ENCODE results near the gene NECAP2.
A peak's percentile ranks its signal among the peaks of the same experiment; 100 is the strongest.
"Not testable (repeated sequence)": the region's sequence is repeated elsewhere in the genome, so short reads cannot be mapped to it uniquely, and the experiment has no call there.

Gene NECAP2

GRCh38 chr1:16430606-16431005, 9.9 kb upstream of the NECAP2 start:
- DNase-seq, result peak; percentile 6

GRCh38 chr1:16433030-16433429, 7.5 kb upstream of the NECAP2 start:
- no peak for DNase-seq

GRCh38 chr1:16434007-16434406, 6.5 kb upstream of the NECAP2 start:
- DNase-seq, result no peak

- peak; percentile 41 for DNase-seq
Observed at GRCh38 chr1:16434501-16434900, 6.0 kb upstream of the NECAP2 start.

GRCh38 chr1:16436946-16437474, 3.5 kb upstream of the NECAP2 start, which contains the start of gene SPATA21:
SPATA21 (minus strand) TSS chr1:16437424; CDS start chr1:16431371, 6,053 bp downstream.
- no peak for DNase-seq

GRCh38 chr1:16438516-16438915, 2.0 kb upstream of the NECAP2 start:
- no peak for DNase-seq

- DNase-seq, result no peak
Observed at GRCh38 chr1:16438924-16439323, 1.6 kb upstream of the NECAP2 start.

- no peak for DNase-seq
Observed at GRCh38 chr1:16440131-16440469, 424 bp upstream of the NECAP2 start.

GRCh38 chr1:16441282-16441665, 750 bp downstream of the NECAP2 start:
- no peak for DNase-seq

GRCh38 chr1:16442265-16442664, 1.7 kb downstream of the NECAP2 start:
- no peak for DNase-seq

GRCh38 chr1:16442941-16443340, 2.4 kb downstream of the NECAP2 start:
- DNase-seq, result no peak

GRCh38 chr1:16443975-16444770, 3.6 kb downstream of the NECAP2 start:
- DNase-seq, result no peak

- DNase-seq, result no peak
Observed at GRCh38 chr1:16445052-16445451, 4.5 kb downstream of the NECAP2 start.

GRCh38 chr1:16446116-16446515, 5.6 kb downstream of the NECAP2 start:
- no peak for DNase-seq

- no peak for DNase-seq
Observed at GRCh38 chr1:16447641-16448040, 7.1 kb downstream of the NECAP2 start.

GRCh38 chr1:16449065-16449464, 8.5 kb downstream of the NECAP2 start:
- no peak for DNase-seq

GRCh38 chr1:16449666-16450065, 9.1 kb downstream of the NECAP2 start:
- no peak for DNase-seq

GRCh38 chr1:16450863-16451481, 10.4 kb downstream of the NECAP2 start:
- DNase-seq, result no peak

GRCh38 chr1:16451841-16452528, 11.5 kb downstream of the NECAP2 start:
- DNase-seq, result no peak

GRCh38 chr1:16454909-16455308, 14.4 kb downstream of the NECAP2 start:
- DNase-seq, result not testable (repeated sequence)

GRCh38 chr1:16456151-16456550, 15.6 kb downstream of the NECAP2 start:
- DNase-seq, result not testable (repeated sequence)

GRCh38 chr1:16458831-16459230, 18.3 kb downstream of the NECAP2 start:
- no peak for DNase-seq

- DNase-seq, result no peak
Observed at GRCh38 chr1:16459352-16459925, 18.9 kb downstream of the NECAP2 start.
